ENCODE results near the gene MGLL. TPM values are rescaled to one million over a fixed set of nuclear protein-coding genes. Genes with fewer than 3 reads are reported as not detected.
A peak's percentile ranks its signal among the peaks of the same experiment; 100 is the strongest.

Gene MGLL
- total RNA-seq, 1 donor from 2014 or later: 11.3 TPM

GRCh38 chr3:127669541-127670228 is 152.6 kb downstream of the MGLL start:
- no peak for TF ChIP-seq CTCF (conservative IDR thresholded peaks at IDR 0.05)
- Mint-ChIP-seq H3K4me3 (peak overlapping the region; percentile 73), H3K4me1 (peaks cover 14% of the 10 kb centered on the region), H3K9me3 (no peaks in the 10 kb centered on the region), H3K36me3 (ENCODE audit: low read depth) (peaks cover 18% of the 10 kb centered on the region), H3K27ac (ENCODE audit: unreplicated experiment) (no peak overlapping the region), H3K27me3 (ENCODE audit: low read depth) (peaks cover 9% of the 10 kb centered on the region)
- no peak for DNase-seq (ENCODE audit: low read depth, low spot score)

- Mint-ChIP-seq H3K36me3 (ENCODE audit: low read depth) (peaks cover 18% of the 10 kb centered on the region), H3K4me1 (peaks cover 11% of the 10 kb centered on the region), H3K9me3 (no peaks in the 10 kb centered on the region), H3K27me3 (ENCODE audit: low read depth) (peaks cover 6% of the 10 kb centered on the region), H3K4me3 (peak overlapping the region; percentile 73), H3K27ac (ENCODE audit: unreplicated experiment) (no peak overlapping the region)
- DNase-seq (ENCODE audit: low read depth, low spot score): no peak
- no peak for TF ChIP-seq CTCF (conservative IDR thresholded peaks at IDR 0.05)
Measured at GRCh38 chr3:127668906-127669305, 153.4 kb downstream of the MGLL start.

GRCh38 chr3:127667119-127667681 is 155.1 kb downstream of the MGLL start:
- Mint-ChIP-seq H3K27me3 (ENCODE audit: low read depth) (peaks cover 2% of the 10 kb centered on the region), H3K4me3 (no peak overlapping the region), H3K36me3 (ENCODE audit: low read depth) (peaks cover 23% of the 10 kb centered on the region), H3K27ac (ENCODE audit: unreplicated experiment) (peak overlapping the region; percentile 67), H3K9me3 (no peaks in the 10 kb centered on the region), H3K4me1 (peaks cover 11% of the 10 kb centered on the region)
- no peak for DNase-seq (ENCODE audit: low read depth, low spot score)
- TF ChIP-seq CTCF (conservative IDR thresholded peaks at IDR 0.05): no peak

GRCh38 chr3:127666676-127667075 is 155.6 kb downstream of the MGLL start:
- Mint-ChIP-seq H3K27me3 (ENCODE audit: low read depth) (peaks cover 2% of the 10 kb centered on the region), H3K36me3 (ENCODE audit: low read depth) (peaks cover 23% of the 10 kb centered on the region), H3K4me3 (no peak overlapping the region), H3K9me3 (no peaks in the 10 kb centered on the region), H3K4me1 (peaks cover 10% of the 10 kb centered on the region), H3K27ac (ENCODE audit: unreplicated experiment) (no peak overlapping the region)
- no peak for DNase-seq (ENCODE audit: low read depth, low spot score)
- no peak for TF ChIP-seq CTCF (conservative IDR thresholded peaks at IDR 0.05)

- no peak overlapping the region for H3K4me3 Mint-ChIP-seq
Measured at GRCh38 chr3:127665586-127665985, 156.7 kb downstream of the MGLL start.

More at GRCh38 chr3:127665586-127665985, 156.7 kb downstream of the MGLL start:
- no peak for DNase-seq (ENCODE audit: low read depth, low spot score)
- Mint-ChIP-seq H3K9me3 (no peaks in the 10 kb centered on the region), H3K4me1 (peaks cover 10% of the 10 kb centered on the region), H3K27ac (ENCODE audit: unreplicated experiment) (no peak overlapping the region), H3K27me3 (ENCODE audit: low read depth) (no peaks in the 10 kb centered on the region), H3K36me3 (ENCODE audit: low read depth) (peaks cover 23% of the 10 kb centered on the region)
- TF ChIP-seq CTCF (conservative IDR thresholded peaks at IDR 0.05): no peak
